KBM-7 (cell line): Measurements from ENCODE around the gene TM9SF3.

Source experiments
- DNase-seq: peaks from one replicate; pipeline ENCODE4 v3.0.0-alpha.2; 2015
- in situ Hi-C: fragments of 300-500 bp; cut with MboI; formaldehyde crosslinking; loops from 2 replicates; pipeline ENCODE4 v1.14.3; 2020; ENCODE audit warnings: low sequenced_read_pairs, low pct_unique_long_range_greater_than_20kb, mixed read lengths

TM9SF3 gene

GRCh38 chr10:96493871-96494525, 92.8 kb downstream of the TM9SF3 start:
- in situ Hi-C loops, result loop anchor here (25.0 kb wide), 1 partner anchor 107 kb away; no protein-coding TSS in a partner anchor

GRCh38 chr10:96493254-96493653, 93.6 kb downstream of the TM9SF3 start:
- in situ Hi-C loops, result loop anchor here (25.0 kb wide), 1 partner anchor 106 kb away; no protein-coding TSS in a partner anchor

More at GRCh38 chr10:96493871-96494525, 92.8 kb downstream of the TM9SF3 start:
- DNase-seq, result no peak

GRCh38 chr10:96491303-96491702, 95.5 kb downstream of the TM9SF3 start:
- in situ Hi-C loops, result loop anchor here (25.0 kb wide), 1 partner anchor 104 kb away; no protein-coding TSS in a partner anchor

More at GRCh38 chr10:96493254-96493653, 93.6 kb downstream of the TM9SF3 start:
- DNase-seq, result no peak

GRCh38 chr10:96488161-96488935, 98.5 kb downstream of the TM9SF3 start:
- no peak for DNase-seq
- in situ Hi-C loops, result loop anchor here (25.0 kb wide), 1 partner anchor 101 kb away; no protein-coding TSS in a partner anchor

More at GRCh38 chr10:96491303-96491702, 95.5 kb downstream of the TM9SF3 start:
- DNase-seq, result no peak

GRCh38 chr10:96482815-96483588, 103.8 kb downstream of the TM9SF3 start:
- DNase-seq, result no peak
- in situ Hi-C loops, result loop anchor here (25.0 kb wide), 1 partner anchor 96 kb away; no protein-coding TSS in a partner anchor

- in situ Hi-C loops, result loop anchor here (25.0 kb wide), 1 partner anchor 91 kb away; no protein-coding TSS in a partner anchor
- no peak for DNase-seq
Measured at GRCh38 chr10:96478355-96478754, 108.5 kb downstream of the TM9SF3 start.

GRCh38 chr10:96473866-96474265, 112.9 kb downstream of the TM9SF3 start:
- in situ Hi-C loops, result no loop called here
- no peak for DNase-seq

GRCh38 chr10:96470116-96470743, 116.6 kb downstream of the TM9SF3 start:
- DNase-seq, result peak; percentile 24
- in situ Hi-C loops, result no loop called here

- DNase-seq, result no peak
- in situ Hi-C loops, result no loop called here
Measured at GRCh38 chr10:96468845-96469244, 118.0 kb downstream of the TM9SF3 start.
